Stimulated activated CD4-positive, alpha-beta T cell treated with anti-CD3 and anti-CD28 coated beads, Interleukin-1b, Interleukin-23, amount 100 ng/mL, for 4 hours (primary cell): ENCODE results near the gene ATP5F1E.

Experiments used
- DNase-seq, 2 donors: peaks; one replicate each; pipeline ENCODE4 v3.0.0-alpha.2; 2020; ENCODE audit warnings: low read depth in 2 of 2

ATP5F1E gene

GRCh38 chr20:59032023-59032712, at the start of gene ATP5F1E:
TSS of gene ATP5F1E (minus strand) at chr20:59032335. CDS start at chr20:59032251, 84 bp downstream.
- peak; percentile 94 to 96 for DNase-seq

GRCh38 chr20:59081036-59081435, 48.9 kb upstream of the ATP5F1E start:
- DNase-seq: no peak

GRCh38 chr20:59078231-59078630, 46.1 kb upstream of the ATP5F1E start:
- no peak for DNase-seq

GRCh38 chr20:59077705-59078104, 45.6 kb upstream of the ATP5F1E start:
- no peak for DNase-seq

GRCh38 chr20:59075934-59076508, 43.9 kb upstream of the ATP5F1E start:
- no peak for DNase-seq

GRCh38 chr20:59074456-59074855, 42.3 kb upstream of the ATP5F1E start:
- DNase-seq: no peak

- DNase-seq: no peak
Observed at GRCh38 chr20:59073582-59073981, 41.4 kb upstream of the ATP5F1E start.

GRCh38 chr20:59071216-59071615, 39.1 kb upstream of the ATP5F1E start:
- DNase-seq: no peak

- no peak for DNase-seq
Observed at GRCh38 chr20:59069026-59069425, 36.9 kb upstream of the ATP5F1E start.

GRCh38 chr20:59068534-59068933, 36.4 kb upstream of the ATP5F1E start:
- no peak for DNase-seq

GRCh38 chr20:59064214-59064722, 32.1 kb upstream of the ATP5F1E start:
- DNase-seq: no peak

GRCh38 chr20:59063358-59064213, 31.5 kb upstream of the ATP5F1E start:
- DNase-seq: no peak

- DNase-seq: no peak
Observed at GRCh38 chr20:59062081-59062480, 29.9 kb upstream of the ATP5F1E start.

- DNase-seq: no peak
Observed at GRCh38 chr20:59055302-59055701, 23.2 kb upstream of the ATP5F1E start.

- DNase-seq: no peak
Observed at GRCh38 chr20:59051666-59052185, 19.6 kb upstream of the ATP5F1E start.

- no peak for DNase-seq
Observed at GRCh38 chr20:59050437-59050836, 18.3 kb upstream of the ATP5F1E start.

GRCh38 chr20:59048681-59049030, 16.5 kb upstream of the ATP5F1E start:
- DNase-seq: no peak

GRCh38 chr20:59047938-59048680, 16.0 kb upstream of the ATP5F1E start:
- DNase-seq: no peak

GRCh38 chr20:59046862-59047261, 14.7 kb upstream of the ATP5F1E start:
- DNase-seq: no peak

- no peak for DNase-seq
Observed at GRCh38 chr20:59044796-59045195, 12.7 kb upstream of the ATP5F1E start.

- no peak for DNase-seq
Observed at GRCh38 chr20:59044295-59044694, 12.2 kb upstream of the ATP5F1E start.

- DNase-seq: no peak
Observed at GRCh38 chr20:59043698-59044097, 11.6 kb upstream of the ATP5F1E start.
